Glomerular visceral epithelial cell (primary cell): ENCODE results near the gene RBM23.
"Not testable (repeated sequence)": the region's sequence is repeated elsewhere in the genome, so short reads cannot be mapped to it uniquely, and the experiment has no call there.

Source experiments
- DNase-seq: peaks from one replicate; pipeline ENCODE4 v3.0.0-alpha.2; 2016; ENCODE audit errors: extremely low spot score

RBM23 gene

DNA sequence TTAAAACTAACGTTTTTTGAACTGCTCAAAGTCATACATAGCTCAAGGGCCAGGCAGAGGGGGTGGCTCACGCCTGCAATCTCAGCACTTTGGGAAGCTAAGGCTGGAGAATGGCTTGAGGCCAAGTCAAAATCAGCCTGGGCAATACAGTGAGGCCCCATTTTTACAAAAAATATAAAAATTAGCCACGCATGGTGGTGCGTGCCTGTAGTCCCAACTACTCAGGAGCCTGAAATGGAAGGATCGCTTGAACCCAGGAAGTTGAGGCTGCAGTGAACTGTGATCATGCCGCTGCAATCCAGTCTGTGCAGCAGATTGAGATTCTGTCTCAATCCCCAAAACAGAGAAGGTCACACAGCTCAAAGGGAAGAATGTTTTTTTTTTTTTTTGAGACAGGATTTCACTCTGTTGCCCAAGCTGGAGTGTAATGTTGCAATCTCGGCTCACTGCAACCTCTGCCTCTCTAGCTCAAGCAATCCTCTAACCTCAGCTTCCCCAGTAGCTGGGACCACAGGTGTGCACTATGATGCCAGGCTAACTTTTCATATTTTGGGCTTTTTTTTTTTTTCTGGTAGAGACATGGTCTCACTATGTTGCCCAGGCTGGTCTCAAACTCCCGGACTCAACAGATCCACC, 2.9 kb downstream of the RBM23 start:
- DNase-seq, result no peak

- not testable (repeated sequence) for DNase-seq
Observed at GRCh38 chr14:22914836-22915235, 4.1 kb downstream of the RBM23 start.

DNA sequence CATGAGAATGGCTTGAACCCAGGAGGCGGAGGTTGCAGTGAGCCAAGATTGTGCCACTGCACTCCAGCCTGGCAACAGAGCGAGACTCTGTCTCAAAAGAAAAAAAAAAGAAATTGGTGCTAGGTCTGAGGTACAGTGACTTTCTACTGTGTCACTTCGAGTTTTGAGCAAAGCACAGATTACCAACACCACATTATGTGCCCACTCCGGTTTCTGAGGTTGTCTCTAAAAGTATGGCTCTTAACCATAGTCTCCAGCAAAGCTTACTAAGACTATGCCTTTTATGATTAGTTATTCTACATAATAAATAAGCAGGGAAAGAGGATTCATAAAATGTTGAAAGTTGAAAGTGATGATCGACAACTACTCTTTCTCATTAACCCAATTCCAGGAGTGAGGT, 8.0 kb downstream of the RBM23 start:
- DNase-seq, result no peak

DNA sequence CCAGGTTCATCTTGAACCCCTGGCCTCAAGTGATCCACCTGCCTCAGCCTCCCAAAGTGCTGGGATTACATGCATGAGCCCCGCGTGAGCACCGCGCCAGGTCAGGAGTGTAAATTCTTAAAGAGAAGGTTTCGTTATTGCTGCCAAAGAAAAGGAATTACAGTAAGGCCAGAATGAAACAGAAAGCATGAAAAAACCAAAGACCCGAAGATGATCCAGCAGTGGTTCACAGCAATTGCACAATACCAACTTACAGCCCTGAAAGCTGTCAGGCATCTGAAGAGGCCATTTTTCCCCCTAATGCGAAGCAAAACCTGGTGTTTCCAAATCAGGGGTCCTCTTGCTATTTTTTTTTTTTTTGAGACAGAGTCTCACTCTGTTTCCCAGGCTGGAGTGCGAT, 10.3 kb downstream of the RBM23 start:
- DNase-seq, result no peak

DNA sequence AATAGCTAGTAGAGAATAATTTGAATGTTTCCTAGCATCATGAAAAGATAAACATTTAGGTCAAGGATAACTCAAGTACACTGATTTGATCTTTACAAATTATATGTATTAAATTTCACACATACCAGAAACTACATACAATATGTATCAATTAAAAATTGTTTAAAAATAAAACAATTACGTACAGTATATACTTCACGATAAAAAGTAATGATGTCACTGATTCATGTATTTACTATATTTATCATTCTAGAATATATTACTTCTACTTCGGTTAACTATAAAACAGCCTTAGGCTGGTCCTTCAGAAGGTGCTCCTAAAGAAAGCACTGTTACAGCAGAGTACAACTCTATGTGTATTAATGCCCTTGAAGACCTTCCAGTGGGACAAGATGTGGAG, 11.5 kb downstream of the RBM23 start:
- DNase-seq, result no peak

- DNase-seq, result no peak
Observed at GRCh38 chr14:22906073-22906472, 12.9 kb downstream of the RBM23 start.

GRCh38 chr14:22905627-22906026, 13.3 kb downstream of the RBM23 start:
- no peak for DNase-seq

DNA sequence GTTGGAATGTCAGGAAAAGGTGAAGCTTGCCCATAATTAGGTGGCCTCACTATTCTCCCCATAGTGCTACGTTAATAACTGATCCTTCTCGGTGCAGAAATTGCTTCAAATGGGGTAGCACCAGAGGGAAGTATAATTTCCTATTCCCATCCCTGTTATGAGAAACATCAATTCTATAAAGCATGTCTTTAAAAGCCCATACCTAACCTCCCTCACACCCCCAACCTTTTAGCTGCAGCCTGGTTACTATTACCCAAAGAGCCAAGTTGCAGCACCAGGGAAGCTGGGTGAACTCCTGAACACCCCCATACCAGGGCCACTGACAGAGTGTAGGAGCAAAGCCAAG, 15.2 kb downstream of the RBM23 start:
- no peak for DNase-seq

DNA sequence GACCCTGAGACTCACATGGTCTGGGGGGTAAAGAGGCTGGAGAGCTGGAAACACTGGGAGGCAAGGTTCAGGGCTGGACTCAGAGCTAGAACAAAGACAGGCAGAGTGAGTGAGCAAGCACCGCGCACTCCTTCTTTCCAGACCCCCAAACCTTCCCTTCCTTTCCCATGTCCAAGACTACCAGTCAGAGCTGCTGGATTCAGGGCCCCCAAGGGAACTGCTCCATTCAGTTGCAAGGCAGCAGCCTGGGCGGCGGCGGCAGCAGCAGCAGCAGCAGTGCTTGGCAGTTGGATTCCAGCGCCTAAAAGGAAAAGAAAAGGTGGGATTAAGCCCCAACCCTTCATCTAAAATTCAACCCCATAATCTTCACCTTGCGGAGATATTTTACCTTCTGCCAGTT, 17.1 kb downstream of the RBM23 start:
- no peak for DNase-seq

GRCh38 chr14:22900081-22900799, 18.7 kb downstream of the RBM23 start:
- DNase-seq, result peak; percentile 79

DNA sequence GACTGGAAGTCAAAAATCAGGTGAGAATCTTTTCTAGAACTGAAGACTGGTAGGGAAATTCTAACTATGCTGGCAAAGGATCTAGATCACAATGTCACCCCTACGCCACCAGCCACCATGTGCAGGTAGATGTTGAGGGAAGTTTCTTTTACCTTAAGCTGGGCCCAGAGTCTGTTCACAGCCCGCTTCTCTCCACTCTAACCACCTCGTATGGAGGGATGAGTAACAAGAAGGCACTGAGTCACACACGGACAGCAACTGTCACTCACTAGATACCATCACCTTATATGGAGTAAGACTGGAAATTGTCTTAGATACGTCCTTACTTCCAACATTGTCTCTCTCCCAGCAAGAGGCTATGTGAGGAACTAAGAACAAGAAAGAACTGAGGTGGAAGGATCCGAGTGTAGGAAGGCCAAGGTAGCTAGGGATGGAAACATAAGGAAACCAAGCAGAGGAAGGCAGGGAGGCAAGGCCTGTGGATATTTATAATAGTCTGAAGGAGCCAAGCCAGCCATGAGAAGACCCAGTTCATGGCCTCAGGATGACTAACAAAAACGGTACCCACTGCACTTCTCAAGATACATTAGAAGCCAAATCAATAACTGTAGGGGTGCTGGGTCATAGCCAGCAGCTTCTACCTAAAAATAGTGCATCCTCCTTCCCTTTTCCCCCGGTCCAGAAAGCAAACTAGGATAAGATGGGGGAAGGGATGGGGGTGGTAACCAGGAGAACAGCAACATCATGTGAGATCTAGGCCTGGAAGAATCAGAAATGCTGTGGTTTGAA, 20.5 kb downstream of the RBM23 start:
- DNase-seq, result peak; percentile 77

DNA sequence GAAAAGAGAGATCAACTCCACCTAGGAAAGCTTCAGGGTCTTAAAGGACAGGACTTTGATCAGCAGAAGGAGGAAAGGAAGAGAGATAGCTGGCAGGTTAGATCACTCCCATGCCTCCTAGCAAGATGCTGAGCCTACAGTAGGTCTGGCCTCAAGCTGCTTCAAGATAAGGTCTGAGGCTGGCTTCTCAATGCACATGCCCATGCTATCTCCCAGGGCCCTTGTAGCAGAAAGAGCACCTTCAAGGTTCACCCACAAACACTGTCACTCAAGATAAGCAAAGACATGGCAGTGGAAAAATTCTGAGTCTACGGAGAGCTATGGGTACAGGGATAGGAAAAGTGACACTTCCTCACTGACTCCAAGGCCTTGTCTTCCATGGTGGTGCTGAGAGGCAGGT, 21.6 kb downstream of the RBM23 start:
- no peak for DNase-seq

DNA sequence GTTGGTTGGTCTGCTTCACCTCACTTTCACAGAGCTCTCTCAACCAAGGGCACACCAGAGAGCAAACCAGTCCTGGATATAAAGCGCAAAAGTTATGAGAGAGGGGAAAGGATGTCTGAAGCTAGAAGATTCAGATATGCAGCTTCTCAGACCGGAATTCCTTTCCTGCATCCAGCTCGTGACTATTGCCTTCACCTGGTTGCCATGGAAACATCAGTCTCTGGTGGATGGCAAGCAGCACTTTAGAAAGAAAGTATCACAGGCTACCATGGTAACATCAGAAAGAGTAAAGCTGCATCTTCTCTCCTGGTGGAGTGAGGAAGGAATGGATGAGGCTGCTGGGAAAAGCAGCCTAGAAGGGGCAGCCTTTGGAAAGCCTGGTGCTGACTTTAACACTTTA, 22.2 kb downstream of the RBM23 start:
- DNase-seq, result no peak

DNA sequence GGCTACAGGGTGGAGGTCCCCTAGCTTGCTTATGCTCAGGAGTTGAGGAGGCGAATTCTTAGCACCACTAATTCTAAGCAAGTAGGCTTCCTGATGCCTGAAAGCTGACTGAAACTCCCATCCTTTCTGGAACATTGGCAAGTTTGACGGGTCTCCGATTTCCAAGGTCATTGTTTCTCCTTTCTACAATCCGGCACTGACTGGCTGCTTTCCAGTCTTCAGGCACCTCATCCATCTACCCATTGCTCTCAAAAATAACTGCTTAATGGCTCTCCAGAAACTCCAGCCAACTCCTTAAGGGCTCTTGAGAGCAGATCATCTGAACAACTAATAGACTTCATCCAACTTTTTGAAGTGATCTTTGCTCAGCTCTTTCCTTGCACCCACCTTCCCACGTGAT, 22.6 kb downstream of the RBM23 start:
- no peak for DNase-seq

DNA sequence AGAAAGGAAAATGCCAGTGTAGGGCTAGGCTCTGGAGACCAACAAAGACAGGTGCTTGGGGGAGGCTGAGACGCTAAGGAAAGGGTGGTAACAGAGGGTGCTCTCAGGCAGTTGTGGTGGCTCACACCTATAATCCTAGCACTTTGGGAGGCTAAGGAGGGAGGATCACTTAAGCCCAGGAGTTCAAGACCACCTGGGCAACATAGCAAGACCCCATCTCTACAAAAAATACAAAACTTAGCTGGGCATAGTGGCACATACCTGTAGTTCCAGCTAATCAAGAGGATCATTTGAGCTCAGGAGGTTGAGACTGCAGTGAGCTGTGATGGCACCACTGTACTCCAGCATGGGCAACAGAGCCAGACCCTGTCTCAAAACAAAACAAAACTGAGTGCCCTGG, 23.5 kb downstream of the RBM23 start:
- no peak for DNase-seq

- DNase-seq, result no peak
Observed at GRCh38 chr14:22893706-22894105, 25.2 kb downstream of the RBM23 start.

- DNase-seq, result no peak
Observed at GRCh38 chr14:22892488-22892887, 26.5 kb downstream of the RBM23 start.

DNA sequence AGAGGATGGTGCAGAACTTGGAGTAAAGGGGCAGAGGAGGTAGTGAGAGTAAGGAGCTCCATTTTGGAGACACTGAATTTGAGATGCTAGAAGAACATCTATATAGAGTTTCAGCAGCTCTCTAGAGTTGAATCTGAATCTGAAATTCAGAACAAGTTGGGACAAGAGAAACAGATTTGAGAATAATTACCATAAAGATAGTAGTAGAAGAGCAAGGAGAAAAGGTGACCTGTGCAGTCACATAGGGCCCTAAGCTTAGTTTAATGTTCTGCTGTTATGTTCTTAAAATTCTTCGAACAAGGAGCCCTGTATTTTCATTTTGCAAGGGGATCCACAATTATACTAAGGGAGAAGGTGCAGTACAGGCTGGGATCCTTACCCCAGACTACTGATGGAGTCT, 28.5 kb downstream of the RBM23 start:
- DNase-seq, result no peak

- DNase-seq, result no peak
Observed at GRCh38 chr14:22888662-22889061, 30.3 kb downstream of the RBM23 start.

- DNase-seq, result no peak
Observed at GRCh38 chr14:22887990-22888378, 31.0 kb downstream of the RBM23 start.

DNA sequence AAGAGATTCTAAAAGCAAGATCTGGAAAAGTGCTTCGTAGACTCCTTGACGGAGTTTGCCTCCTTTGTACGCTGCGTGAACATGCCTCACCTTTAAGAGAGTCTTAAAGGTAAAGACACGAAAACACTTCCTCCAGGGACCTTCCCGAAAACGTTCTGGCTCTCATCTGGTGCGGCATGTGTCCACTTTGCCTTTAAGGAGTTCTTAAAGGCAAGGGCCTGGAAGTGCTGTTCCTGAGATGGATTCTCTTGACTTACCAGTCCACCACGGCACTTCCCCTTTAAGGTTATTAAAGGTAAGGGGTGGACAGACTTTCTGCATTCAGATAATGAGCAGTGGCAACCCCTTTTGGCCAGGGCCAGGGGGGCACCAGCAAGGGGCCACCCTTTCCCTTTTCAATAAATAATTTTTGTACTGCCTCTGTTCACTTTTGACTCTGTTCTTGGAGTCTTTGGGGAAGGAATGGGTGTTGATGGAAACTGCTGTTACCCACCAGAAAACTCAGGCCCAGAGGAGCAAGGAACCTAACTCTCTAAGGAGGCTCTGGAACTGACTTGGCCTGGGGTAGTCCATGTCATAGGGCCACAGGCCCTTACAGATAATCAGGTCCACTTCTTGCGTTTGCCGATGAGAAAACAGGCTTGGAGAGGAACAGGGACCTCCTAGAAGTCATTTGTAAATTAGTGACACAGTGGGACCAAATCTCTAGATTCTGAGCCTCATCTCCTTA, 31.5 kb downstream of the RBM23 start:
- peak; percentile 90 for DNase-seq

- peak; percentile 70 for DNase-seq
Observed at GRCh38 chr14:22886500-22887259, 32.3 kb downstream of the RBM23 start.
